Smooth muscle cell (in vitro differentiated cells): ENCODE results near the gene RAD51AP1. TPM values are rescaled to one million over a fixed set of nuclear protein-coding genes. Genes with fewer than 3 reads are reported as not detected.

Source experiments
- DNase-seq: peaks from one replicate; lab custom pipeline; 2025; ENCODE audit not compliant: unreplicated experiment; lab: John Stamatoyannopoulos, UW
- H2AFZ ChIP-seq: fragments of 200-600 bp; sonication (generic); 2 replicates; pipeline ENCODE4 v1.6.0; 2016; ENCODE audit warnings: antibody characterized with exemption, low read depth, mild to moderate bottlenecking
- H3F3A ChIP-seq: fragments of 200-600 bp; sonication (generic); 2 replicates; pipeline ENCODE4 v1.6.0; 2017; ENCODE audit warnings: antibody characterized with exemption, low read depth
- H3K27ac ChIP-seq: fragments of 200-600 bp; sonication (generic); 2 replicates; pipeline ENCODE4 v1.5.1; 2016; ENCODE audit warnings: low read depth, mild to moderate bottlenecking
- H3K27me3 ChIP-seq: fragments of 200-600 bp; sonication (generic); 2 replicates; pipeline ENCODE4 v1.6.1; 2016; ENCODE audit warnings: low read depth, mild to moderate bottlenecking
- H3K36me3 ChIP-seq: fragments of 200-600 bp; sonication (generic); 2 replicates; pipeline ENCODE4 v1.5.1; 2016; ENCODE audit warnings: low read depth
- H3K4me1 ChIP-seq: fragments of 200-600 bp; sonication (generic); 2 replicates; pipeline ENCODE4 v1.5.1; 2016; ENCODE audit warnings: low read depth
- H3K4me2 ChIP-seq: fragments of 200-600 bp; sonication (generic); 2 replicates; pipeline ENCODE4 v1.6.0; 2016; ENCODE audit warnings: mild to moderate bottlenecking
- H3K4me3 ChIP-seq: fragments of 200-600 bp; sonication (generic); 2 replicates; pipeline ENCODE4 v1.5.1; 2016; ENCODE audit warnings: mild to moderate bottlenecking
- H3K79me2 ChIP-seq: fragments of 200-600 bp; sonication (generic); 2 replicates; pipeline ENCODE4 v1.6.0; 2016; ENCODE audit warnings: low read depth, mild to moderate bottlenecking
- H3K9ac ChIP-seq: fragments of 200-600 bp; sonication (generic); 2 replicates; pipeline ENCODE4 v1.6.0; 2016; ENCODE audit warnings: low read depth
- H3K9me3 ChIP-seq: fragments of 200-600 bp; sonication (generic); replicated peaks from 2 replicates; pipeline ENCODE4 v1.5.1; 2016; ENCODE audit warnings: low read depth
- H4K20me1 ChIP-seq: fragments of 200-600 bp; sonication (generic); 2 replicates; pipeline ENCODE4 v1.6.0; 2016; ENCODE audit warnings: low read depth
- WGBS: methylation state at CpG from one replicate; pipeline ENCODE4 v1.1.7; 2016; ENCODE audit warnings: low lambda C conversion rate; 5-methylcytosine and 5-hydroxymethylcytosine counted together
- polyA plus RNA-seq: library from polyadenylated mRNA; unstranded; fragments of >200 nt; fragmentation: Nextera tagmentation; extraction: Ambion mirVana; gene quantifications from 2 replicates; pipeline ENCODE4 v1.2.1, GENCODE V29; 2016
- total RNA-seq: library from RNA; depleted of rRNA; stranded (reverse); fragments of >200 nt; gene quantifications from 2 replicates; pipeline ENCODE4 v1.2.3, GENCODE V29; 2014
- TF ChIP-seq, protein P1 (sequence below): fragments of 200-600 bp; sonication (generic); IDR thresholded peaks from 2 replicates; pipeline ENCODE4 v1.5.1; 2017; ENCODE audit warnings: borderline replicate concordance, mild to moderate bottlenecking, antibody characterized with exemption; ENCODE audit not compliant: insufficient read depth, poor library complexity, severe bottlenecking

Gene RAD51AP1
- total and polyA plus RNA-seq, 2 experiments from 2014 or later = 8.7 to 20.7 TPM

DNA sequence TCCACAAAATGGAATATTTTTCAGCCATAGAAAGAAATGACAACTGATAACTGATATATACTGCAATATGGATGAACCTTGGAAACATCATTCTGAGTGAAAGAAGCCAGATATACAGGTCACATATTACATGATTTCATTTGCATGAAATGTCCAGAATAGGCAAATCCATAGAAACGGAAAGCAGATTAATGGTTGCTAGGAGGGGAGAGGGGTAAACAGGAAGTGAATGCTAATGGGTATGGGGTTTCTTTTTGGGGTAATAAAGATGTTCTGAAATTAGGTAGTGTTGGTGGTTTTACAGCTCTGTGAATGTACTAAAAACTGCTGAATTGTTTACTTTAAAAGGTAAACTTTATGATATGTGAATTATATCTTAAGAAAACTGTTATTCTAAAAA, 6.5 kb downstream of the RAD51AP1 start:
- Histone ChIP-seq H2AFZ (no peak overlapping the region), H3K9ac (no peak overlapping the region), H3K27me3 (no peaks in the 10 kb centered on the region), H3K4me2 (no peak overlapping the region), H3F3A (no peaks in the 10 kb centered on the region), H3K79me2 (peaks cover 10% of the 10 kb centered on the region), H3K27ac (no peak overlapping the region), H3K4me3 (no peak overlapping the region), H3K4me1 (no peaks in the 10 kb centered on the region), H4K20me1 (no peaks in the 10 kb centered on the region), H3K9me3 (no peaks in the 10 kb centered on the region), H3K36me3 (no peaks in the 10 kb centered on the region)
- 48% methylated on average over 1 of the region's 1 CpG for WGBS
- DNase-seq = no peak
- TF ChIP-seq, protein P1, sequence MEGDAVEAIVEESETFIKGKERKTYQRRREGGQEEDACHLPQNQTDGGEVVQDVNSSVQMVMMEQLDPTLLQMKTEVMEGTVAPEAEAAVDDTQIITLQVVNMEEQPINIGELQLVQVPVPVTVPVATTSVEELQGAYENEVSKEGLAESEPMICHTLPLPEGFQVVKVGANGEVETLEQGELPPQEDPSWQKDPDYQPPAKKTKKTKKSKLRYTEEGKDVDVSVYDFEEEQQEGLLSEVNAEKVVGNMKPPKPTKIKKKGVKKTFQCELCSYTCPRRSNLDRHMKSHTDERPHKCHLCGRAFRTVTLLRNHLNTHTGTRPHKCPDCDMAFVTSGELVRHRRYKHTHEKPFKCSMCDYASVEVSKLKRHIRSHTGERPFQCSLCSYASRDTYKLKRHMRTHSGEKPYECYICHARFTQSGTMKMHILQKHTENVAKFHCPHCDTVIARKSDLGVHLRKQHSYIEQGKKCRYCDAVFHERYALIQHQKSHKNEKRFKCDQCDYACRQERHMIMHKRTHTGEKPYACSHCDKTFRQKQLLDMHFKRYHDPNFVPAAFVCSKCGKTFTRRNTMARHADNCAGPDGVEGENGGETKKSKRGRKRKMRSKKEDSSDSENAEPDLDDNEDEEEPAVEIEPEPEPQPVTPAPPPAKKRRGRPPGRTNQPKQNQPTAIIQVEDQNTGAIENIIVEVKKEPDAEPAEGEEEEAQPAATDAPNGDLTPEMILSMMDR = no peak

DNA sequence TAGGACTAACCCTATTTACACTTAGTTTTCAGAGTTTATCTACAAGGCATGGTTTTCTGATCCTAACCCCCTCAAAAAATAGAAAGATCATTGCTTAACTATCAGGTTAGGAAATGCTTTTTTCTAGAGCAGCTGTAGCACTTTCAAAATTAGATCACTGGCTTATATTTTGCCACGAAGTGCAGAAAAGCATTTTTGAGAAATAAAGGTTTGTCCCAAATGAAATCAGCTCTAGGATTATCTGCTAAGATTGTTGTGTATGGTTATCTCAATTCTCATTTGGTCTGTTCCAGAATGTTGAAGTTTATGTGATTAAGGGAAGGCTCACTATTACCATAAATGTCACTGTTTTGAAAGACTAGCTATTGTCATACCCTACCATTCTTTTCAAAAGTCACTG, 13.5 kb downstream of the RAD51AP1 start:
- Histone ChIP-seq H3K4me3 (no peak overlapping the region), H3K4me1 (no peaks in the 10 kb centered on the region), H3K79me2 (no peaks in the 10 kb centered on the region), H4K20me1 (no peaks in the 10 kb centered on the region), H3K36me3 (no peaks in the 10 kb centered on the region), H3F3A (no peaks in the 10 kb centered on the region), H3K9me3 (no peaks in the 10 kb centered on the region), H3K9ac (no peak overlapping the region), H3K4me2 (no peak overlapping the region), H2AFZ (no peak overlapping the region), H3K27ac (no peak overlapping the region), H3K27me3 (no peaks in the 10 kb centered on the region)
- no peak for DNase-seq
- WGBS = 98% methylated on average over 1 of the region's 1 CpG
- TF ChIP-seq, protein P1 = no peak

DNA sequence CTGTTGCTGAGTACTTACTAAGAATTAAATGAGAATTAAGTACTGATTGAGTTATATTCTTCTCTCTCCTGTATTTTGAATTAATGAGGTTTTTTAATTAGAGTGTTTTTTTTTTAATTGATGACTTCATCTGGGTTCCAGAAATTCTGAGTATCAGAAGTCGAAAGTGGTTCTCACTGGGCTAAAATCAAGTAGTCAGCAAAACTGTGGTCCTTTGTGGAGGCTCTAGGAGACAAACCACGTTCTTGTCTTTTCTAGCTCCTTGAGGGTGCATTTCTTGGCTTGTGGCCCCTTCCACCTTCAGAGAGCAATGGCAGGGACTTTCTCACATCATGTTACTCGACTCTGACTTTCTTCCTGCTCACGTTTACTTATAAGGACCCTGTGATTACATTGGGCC, 15.3 kb downstream of the RAD51AP1 start:
- H3K27me3 ChIP-seq = no peaks in the 10 kb centered on the region
- no peak for DNase-seq
- no peaks in the 10 kb centered on the region for H3F3A ChIP-seq
- no peaks in the 10 kb centered on the region for H3K9me3 ChIP-seq
- H3K9ac ChIP-seq = no peak overlapping the region
- H3K79me2 ChIP-seq = no peaks in the 10 kb centered on the region
- no peak overlapping the region for H2AFZ ChIP-seq
- H4K20me1 ChIP-seq = no peaks in the 10 kb centered on the region
- 97% methylated on average over 4 of the region's 4 CpGs for WGBS
- no peak overlapping the region for H3K27ac ChIP-seq
- H3K4me3 ChIP-seq = no peak overlapping the region
- H3K4me2 ChIP-seq = no peak overlapping the region
- no peaks in the 10 kb centered on the region for H3K4me1 ChIP-seq
- no peaks in the 10 kb centered on the region for H3K36me3 ChIP-seq
- TF ChIP-seq, protein P1 = no peak

DNA sequence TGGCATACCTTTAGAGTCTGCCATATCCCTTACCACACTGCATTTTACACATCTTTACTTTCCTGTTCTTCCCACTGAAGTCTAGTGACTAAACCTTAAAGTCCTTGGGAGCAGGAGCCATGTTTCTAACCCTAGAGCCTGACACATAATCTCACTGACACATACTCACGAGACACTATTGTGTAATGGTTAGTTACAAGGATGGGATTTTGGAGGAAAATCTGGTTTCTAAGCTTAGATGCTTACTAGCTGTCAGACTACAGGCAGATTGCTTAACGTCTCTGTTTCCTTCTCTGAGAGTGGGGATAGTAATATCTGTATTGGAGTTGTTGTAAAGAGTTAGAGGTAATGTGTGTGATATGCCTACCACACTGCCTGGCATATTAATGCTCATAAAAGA, 17.1 kb downstream of the RAD51AP1 start:
- no peak overlapping the region for H2AFZ ChIP-seq
- no peaks in the 10 kb centered on the region for H3K9me3 ChIP-seq
- 83% methylated on average over 2 of the region's 2 CpGs for WGBS
- H3K4me3 ChIP-seq = no peak overlapping the region
- TF ChIP-seq, protein P1 = no peak
- no peaks in the 10 kb centered on the region for H4K20me1 ChIP-seq
- no peaks in the 10 kb centered on the region for H3K36me3 ChIP-seq
- H3K4me2 ChIP-seq = no peak overlapping the region
- H3K27me3 ChIP-seq = no peaks in the 10 kb centered on the region
- no peaks in the 10 kb centered on the region for H3F3A ChIP-seq
- no peaks in the 10 kb centered on the region for H3K4me1 ChIP-seq
- no peak overlapping the region for H3K9ac ChIP-seq
- no peak overlapping the region for H3K27ac ChIP-seq
- H3K79me2 ChIP-seq = no peaks in the 10 kb centered on the region
- DNase-seq = no peak
